GM12874 (cell line): ENCODE results near the gene ADAMTS4.

ENCODE experiments used
- TF ChIP-seq, protein P1 (sequence below): IDR thresholded peaks from 2 replicates; pipeline ENCODE4 v1.5.1; 2011; ENCODE audit warnings: low read depth, mild to moderate bottlenecking, control low read depth, low read length, moderate library complexity; ENCODE audit not compliant: insufficient read depth

ADAMTS4 gene

GRCh38 chr1:161191971-161192370 lies 6.9 kb downstream of the ADAMTS4 start:
- TF ChIP-seq, protein P1, sequence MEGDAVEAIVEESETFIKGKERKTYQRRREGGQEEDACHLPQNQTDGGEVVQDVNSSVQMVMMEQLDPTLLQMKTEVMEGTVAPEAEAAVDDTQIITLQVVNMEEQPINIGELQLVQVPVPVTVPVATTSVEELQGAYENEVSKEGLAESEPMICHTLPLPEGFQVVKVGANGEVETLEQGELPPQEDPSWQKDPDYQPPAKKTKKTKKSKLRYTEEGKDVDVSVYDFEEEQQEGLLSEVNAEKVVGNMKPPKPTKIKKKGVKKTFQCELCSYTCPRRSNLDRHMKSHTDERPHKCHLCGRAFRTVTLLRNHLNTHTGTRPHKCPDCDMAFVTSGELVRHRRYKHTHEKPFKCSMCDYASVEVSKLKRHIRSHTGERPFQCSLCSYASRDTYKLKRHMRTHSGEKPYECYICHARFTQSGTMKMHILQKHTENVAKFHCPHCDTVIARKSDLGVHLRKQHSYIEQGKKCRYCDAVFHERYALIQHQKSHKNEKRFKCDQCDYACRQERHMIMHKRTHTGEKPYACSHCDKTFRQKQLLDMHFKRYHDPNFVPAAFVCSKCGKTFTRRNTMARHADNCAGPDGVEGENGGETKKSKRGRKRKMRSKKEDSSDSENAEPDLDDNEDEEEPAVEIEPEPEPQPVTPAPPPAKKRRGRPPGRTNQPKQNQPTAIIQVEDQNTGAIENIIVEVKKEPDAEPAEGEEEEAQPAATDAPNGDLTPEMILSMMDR = no peak

DNA sequence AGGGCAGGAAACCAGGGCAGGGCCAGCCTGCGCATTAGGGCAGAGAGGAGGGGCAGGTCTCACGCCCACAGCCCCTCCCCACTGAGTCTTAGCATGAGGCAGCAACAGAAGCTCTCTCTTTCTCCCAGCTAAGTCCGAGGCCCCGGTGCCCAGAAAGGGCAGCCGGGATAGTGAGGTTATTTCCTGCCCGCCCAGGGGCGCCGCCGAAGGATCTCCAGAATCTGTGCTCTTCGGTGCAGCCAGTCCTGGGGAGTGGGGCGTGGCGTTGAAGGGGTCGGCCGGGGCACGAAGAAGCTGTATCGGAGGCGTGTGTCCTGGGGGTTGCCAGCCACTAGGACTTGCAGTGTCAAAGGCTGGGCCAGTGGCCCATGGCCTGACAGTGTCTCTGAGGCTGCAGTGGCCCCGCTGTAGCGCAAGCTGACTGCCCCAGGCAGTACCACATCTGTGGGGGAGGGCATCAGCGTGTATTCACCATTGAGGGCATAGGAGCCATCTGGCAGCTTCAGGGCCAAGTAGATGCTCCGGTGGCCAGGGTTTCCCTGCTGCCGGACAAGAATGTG lies 7.8 kb downstream of the ADAMTS4 start:
- TF ChIP-seq, protein P1 = no peak

DNA sequence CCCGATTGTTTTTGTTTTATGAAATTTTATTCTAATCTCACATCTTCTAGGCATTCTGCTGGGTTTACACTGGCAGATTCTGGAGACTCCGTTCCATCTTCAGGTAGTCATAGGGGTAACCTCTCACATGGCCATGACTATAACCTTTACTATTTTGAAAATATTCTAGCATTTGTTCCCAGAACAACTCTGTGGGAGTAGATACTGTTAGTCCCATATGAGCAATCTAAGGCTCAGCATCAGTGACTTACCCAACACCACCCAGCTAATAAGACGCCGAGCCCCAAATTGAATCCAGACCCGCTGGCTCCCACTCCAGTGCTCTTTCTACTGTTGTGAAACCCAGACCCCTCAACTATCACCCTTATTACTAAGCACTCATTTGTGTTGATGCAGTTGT lies 9.8 kb downstream of the ADAMTS4 start:
- TF ChIP-seq, protein P1 = no peak

DNA sequence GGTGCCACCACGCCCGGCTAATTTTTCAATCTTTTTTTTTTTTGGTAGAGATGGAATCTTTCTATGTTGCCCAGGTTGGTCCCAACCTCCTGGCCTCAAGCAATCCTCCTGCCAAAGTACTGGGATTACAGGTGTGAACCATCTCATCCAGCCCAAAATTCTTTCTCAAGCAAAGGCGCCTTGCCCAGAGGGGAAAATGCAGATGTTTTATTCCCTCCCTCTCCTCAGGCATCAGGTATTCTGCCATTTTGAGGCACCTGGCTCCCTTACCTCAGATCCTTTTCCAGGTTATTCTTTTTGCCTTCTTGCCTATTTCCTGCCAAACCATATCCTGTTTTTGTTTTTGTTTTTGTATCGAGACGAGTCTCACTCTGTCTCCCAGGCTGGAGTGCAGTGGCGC lies 10.5 kb downstream of the ADAMTS4 start:
- TF ChIP-seq, protein P1 = no peak

DNA sequence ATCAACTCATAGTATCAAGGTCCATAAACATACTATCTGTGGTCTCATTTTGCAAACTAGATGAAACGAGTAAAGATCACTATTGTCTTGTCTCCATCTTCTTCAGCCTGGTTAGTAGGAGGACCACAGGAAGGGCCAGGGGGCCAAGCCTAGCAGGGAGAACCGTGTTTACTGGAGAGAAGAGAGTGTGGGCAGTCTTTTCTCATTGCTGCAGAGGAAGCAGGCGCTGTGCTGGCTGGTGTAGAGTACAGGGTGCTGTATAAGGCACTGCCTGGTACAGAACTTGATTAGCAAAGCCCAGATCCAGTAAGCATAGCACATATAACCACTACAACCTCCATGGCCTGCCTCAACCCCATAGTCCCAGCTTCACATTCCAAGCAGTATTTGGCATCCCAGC lies 11.5 kb downstream of the ADAMTS4 start:
- TF ChIP-seq, protein P1 = no peak

GRCh38 chr1:161185732-161186311 lies 13.0 kb downstream of the ADAMTS4 start:
- TF ChIP-seq, protein P1 = no peak

- TF ChIP-seq, protein P1 = no peak
These were observed 13.6 kb downstream of the ADAMTS4 start for GRCh38 chr1:161185282-161185682.

GRCh38 chr1:161182214-161182613 lies 16.6 kb downstream of the ADAMTS4 start:
- TF ChIP-seq, protein P1 = no peak
